Activated T-cell treated with anti-CD3 and anti-CD28 coated beads for 1 hour (primary cell): ENCODE measurements around the gene ENPP4.
"Not testable (repeated sequence)": the region's sequence is repeated elsewhere in the genome, so short reads cannot be mapped to it uniquely, and the experiment has no call there.

Experiments
- DNase-seq: peaks from one replicate; pipeline ENCODE4 v3.0.0-alpha.2; 2020; ENCODE audit warnings: low read depth

Gene ENPP4

GRCh38 chr6:46131291-46131690 lies 1.5 kb downstream of the ENPP4 start:
- not testable (repeated sequence) for DNase-seq

- DNase-seq, result no peak
These were observed 4.4 kb downstream of the ENPP4 start for GRCh38 chr6:46134216-46134615.

GRCh38 chr6:46135176-46135575 lies 5.4 kb downstream of the ENPP4 start:
- DNase-seq, result no peak

GRCh38 chr6:46136831-46137230 lies 7.0 kb downstream of the ENPP4 start:
- DNase-seq, result no peak

GRCh38 chr6:46137387-46137786 lies 7.6 kb downstream of the ENPP4 start:
- no peak for DNase-seq

GRCh38 chr6:46138281-46138680 lies 8.5 kb downstream of the ENPP4 start:
- no peak for DNase-seq

- no peak for DNase-seq
These were observed 14.5 kb downstream of the ENPP4 start for GRCh38 chr6:46144270-46144669.

- not testable (repeated sequence) for DNase-seq
These were observed 19.3 kb downstream of the ENPP4 start for GRCh38 chr6:46149066-46149465.

- DNase-seq, result no peak
These were observed 26.9 kb downstream of the ENPP4 start for GRCh38 chr6:46156701-46157100.

- no peak for DNase-seq
These were observed 29.4 kb downstream of the ENPP4 start for GRCh38 chr6:46159229-46159628.

- DNase-seq, result no peak
These were observed 30.3 kb downstream of the ENPP4 start for GRCh38 chr6:46160102-46160501.

- peak; percentile 45 for DNase-seq
These were observed 40.8 kb downstream of the ENPP4 start, which contains the start of gene ENPP5 for GRCh38 chr6:46170357-46171289. TSS of gene ENPP5 (minus strand) at chr6:46170980. CDS start at chr6:46168262, 2,718 bp downstream.

GRCh38 chr6:46172176-46172575 lies 42.4 kb downstream of the ENPP4 start:
- no peak for DNase-seq

- DNase-seq, result no peak
These were observed 45.1 kb downstream of the ENPP4 start for GRCh38 chr6:46174904-46175303.

GRCh38 chr6:46175446-46175845 lies 45.7 kb downstream of the ENPP4 start:
- DNase-seq, result no peak

GRCh38 chr6:46175976-46176375 lies 46.2 kb downstream of the ENPP4 start:
- no peak for DNase-seq

- no peak for DNase-seq
These were observed 54.3 kb downstream of the ENPP4 start for GRCh38 chr6:46184114-46184513.

- DNase-seq, result no peak
These were observed 56.8 kb downstream of the ENPP4 start for GRCh38 chr6:46186583-46186982.

- DNase-seq, result no peak
These were observed 59.9 kb downstream of the ENPP4 start for GRCh38 chr6:46189726-46190125.

- no peak for DNase-seq
These were observed 61.1 kb downstream of the ENPP4 start for GRCh38 chr6:46190889-46191288.

- no peak for DNase-seq
These were observed 62.2 kb downstream of the ENPP4 start for GRCh38 chr6:46191961-46192360.
